Measurements from ENCODE around the gene SNX32. TPM values are rescaled to one million over a fixed set of nuclear protein-coding genes. Genes with fewer than 3 reads are reported as not detected.

The SNX32 gene
- total RNA-seq, 1 experiment from 2014 or later, result not detected

DNA sequence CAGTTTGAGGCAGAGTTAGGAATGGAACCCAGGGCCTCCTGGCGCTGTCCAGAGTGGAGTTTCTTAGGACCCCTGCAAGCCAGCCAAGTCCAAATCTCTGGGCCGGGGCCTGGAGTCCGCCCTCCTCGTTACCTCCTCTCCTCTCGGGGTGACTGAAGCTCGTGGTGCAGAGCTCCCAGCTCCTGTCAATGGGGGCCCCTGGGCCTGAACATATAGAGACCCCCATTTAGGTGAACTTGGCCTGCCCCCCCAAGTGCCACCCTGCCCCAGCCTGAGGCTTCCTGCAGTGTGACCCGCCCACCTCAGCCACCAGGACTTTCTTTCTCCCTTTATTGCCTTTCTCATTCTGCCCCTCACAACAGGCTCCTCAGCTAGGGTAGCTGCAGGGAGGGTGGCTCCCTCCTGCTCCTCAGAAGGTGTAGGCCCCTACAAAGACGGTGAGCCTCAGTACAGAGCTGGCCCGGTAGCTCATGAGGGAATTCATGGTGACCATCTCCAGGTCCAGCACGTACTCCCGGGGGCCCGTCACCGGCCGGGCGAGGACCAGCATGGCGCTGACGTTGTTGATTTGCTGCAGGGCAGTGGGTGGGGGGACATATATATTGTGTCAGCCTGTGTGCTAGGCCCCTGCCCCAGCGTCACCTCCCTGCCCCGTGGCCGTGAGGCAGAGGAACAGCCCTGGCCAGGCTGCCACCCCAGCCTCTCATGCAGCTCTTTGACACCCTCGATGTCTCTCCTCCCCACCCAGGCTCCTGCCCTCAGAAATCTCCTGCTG is 32.9 kb downstream of the SNX32 start:
- no peak for DNase-seq (ENCODE audit: low read depth)

GRCh38 chr11:65867284-65868071 is 33.7 kb downstream of the SNX32 start:
- DNase-seq (ENCODE audit: low read depth), result no peak

DNA sequence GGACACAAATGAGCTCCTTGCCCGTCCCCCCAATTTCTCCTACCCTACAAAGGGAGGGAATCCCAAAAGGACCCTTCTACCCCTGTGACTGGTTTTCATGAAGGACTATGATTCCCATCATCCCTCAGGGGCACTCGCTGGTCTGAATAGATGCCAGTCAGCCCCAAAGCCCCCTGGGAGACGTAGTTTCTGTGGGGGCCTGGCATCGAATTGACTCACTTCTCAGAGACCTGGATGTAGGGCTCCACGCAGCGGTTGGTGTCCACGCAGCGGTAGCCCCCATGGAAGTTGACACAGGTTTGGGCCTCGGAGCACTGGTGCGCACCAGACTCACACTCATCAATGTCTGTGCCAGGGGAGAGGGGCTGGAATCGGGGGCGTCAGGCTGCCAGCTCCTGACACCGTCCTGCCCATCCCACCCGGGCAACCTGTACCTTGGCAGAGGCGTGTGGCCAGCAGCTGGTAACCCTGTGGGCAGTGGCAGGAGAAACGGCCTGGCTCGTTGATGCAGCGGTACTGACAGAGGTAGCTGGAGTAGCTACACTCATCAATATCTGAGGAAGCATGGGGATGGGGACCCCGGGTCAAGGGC is 34.4 kb downstream of the SNX32 start:
- DNase-seq (ENCODE audit: low read depth), result no peak

DNA sequence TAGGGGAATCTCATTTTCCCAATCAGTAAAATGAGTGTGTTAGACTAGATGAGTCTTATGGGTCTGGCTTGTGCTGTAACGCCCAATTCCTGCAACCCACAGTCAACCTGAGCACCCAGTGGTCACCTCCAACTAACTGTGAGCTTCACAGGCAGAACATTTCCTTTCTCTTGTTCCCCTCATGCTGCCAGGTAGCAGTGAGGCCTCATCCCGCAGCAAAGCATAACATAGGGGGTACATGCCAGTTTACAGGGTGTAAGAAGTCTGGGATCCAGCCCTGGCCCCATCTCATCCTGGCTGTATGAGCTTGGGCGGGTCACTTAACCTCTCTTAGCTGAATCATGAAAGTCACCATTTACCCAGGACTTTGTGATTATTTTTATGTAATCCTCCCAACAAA is 35.1 kb downstream of the SNX32 start:
- no peak for DNase-seq (ENCODE audit: low read depth)

- no peak for DNase-seq (ENCODE audit: low read depth)
These were observed 36.0 kb downstream of the SNX32 start for GRCh38 chr11:65869643-65870306.

DNA sequence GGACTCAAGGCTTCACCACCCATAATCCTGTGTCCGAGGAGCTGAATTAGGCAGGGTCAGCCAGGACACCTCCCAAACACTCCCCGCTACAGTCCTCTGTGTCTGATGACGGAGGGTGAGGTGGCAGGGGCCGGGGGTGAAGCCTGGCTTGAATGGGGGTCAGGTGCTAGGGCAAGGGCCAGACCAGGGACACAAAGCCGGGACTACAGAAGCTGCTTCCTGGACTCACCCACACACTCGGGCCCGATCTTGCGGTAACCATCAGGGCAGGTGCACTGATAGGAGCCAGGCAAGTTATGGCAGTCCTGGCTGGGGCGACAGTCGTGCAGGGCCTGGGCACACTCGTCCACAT is 36.5 kb downstream of the SNX32 start:
- DNase-seq (ENCODE audit: low read depth), result no peak

DNA sequence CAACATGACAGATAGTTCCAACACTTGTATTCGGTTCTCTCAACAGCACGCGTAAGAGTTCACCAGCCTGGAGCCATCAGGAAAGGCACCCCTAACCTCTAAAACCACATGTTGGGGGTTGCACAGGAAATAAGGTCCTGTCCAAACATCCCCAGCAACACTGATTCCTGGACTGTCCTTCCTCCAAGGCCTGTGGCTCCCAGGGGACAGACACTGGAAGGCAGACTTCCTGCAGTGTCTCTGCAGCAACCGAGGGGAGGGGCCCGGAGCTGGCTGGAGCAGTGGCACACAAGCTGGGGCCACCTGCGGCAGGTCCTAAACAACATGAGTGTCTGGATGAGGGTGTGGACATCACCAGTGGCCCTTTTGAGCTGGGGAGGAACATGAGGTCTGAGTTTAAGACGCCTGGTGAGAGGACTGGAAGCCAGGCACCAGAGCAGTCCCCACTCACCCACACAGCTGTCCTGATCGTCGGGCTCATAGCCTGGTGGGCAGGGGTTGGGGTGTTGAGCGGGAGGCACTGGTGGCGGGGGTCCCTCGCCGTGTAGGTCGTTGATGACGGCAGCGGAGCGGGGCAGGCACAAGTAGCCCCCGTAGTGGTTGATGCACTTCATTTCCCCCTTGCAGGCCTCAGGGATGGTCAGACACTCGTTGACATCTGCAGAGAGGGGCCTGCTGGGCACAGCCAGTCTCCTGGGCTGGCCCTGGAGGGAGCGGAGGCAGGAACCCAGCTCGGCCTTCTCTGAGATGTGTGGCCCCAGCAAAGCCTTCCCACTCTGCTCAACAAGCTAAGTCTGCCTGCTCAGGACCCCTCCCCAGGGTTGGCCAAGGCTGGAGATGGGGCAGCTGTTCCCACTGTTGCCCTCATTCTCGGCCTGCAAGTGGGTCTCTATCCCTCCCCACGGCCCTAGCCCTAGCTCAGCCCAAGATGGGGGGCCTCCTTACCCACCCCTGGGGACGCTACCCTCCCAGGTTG is 37.2 kb downstream of the SNX32 start:
- DNase-seq (ENCODE audit: low read depth), result no peak

GRCh38 chr11:65871811-65872548 is 38.2 kb downstream of the SNX32 start:
- no peak for DNase-seq (ENCODE audit: low read depth)

DNA sequence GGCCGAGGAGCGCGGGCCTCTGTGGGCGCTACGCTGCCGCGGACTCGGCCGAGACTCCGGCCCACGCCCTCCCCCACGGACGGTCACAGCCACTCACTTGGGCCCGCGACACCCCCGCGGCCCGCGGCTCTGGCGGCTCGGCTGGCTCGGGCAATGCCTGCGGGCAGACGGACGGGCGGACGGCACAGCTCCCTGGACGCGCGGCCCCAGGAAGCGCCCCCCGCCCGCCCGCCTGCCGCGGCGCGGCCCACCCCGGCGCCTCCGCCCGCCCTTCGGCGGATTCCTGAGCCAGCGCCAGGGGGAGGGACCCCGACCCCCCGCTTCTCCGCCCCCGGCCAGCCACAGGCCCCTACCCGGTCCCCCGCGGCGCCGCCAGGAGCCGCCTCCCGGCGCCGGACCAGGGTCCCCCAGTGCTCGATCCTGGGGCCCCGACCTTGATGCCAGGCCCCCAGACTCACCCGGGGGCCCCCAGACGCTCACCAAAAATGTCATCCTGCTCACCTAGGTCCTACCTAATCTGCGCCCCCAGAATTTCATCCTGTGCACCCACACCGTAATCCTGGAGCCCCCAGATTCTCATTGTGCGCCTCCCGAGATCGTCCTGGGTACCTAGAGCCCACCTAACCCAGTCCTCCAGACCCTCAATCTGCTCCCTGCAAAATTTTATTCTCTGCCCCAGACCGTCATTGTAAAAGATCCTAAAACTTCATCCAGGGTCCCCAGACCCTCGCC is 39.0 kb downstream of the SNX32 start, which contains the start of gene EFEMP2:
EFEMP2 (minus strand) TSS at position 215 of the 732 bp plus-strand sequence. CDS start 446 bp downstream, outside the sequence.
- no peak for DNase-seq (ENCODE audit: low read depth)

GRCh38 chr11:65873318-65874156 is 39.8 kb downstream of the SNX32 start:
- DNase-seq (ENCODE audit: low read depth), result peak; percentile 91

- DNase-seq (ENCODE audit: low read depth), result no peak
These were observed 45.9 kb downstream of the SNX32 start, which contains the start of gene CTSW for GRCh38 chr11:65879617-65880016. Gene CTSW (plus strand): TSS chr11:65879837. CDS start chr11:65879855, 18 bp downstream.

- no peak for DNase-seq (ENCODE audit: low read depth)
These were observed 46.3 kb downstream of the SNX32 start for GRCh38 chr11:65880027-65880426.

DNA sequence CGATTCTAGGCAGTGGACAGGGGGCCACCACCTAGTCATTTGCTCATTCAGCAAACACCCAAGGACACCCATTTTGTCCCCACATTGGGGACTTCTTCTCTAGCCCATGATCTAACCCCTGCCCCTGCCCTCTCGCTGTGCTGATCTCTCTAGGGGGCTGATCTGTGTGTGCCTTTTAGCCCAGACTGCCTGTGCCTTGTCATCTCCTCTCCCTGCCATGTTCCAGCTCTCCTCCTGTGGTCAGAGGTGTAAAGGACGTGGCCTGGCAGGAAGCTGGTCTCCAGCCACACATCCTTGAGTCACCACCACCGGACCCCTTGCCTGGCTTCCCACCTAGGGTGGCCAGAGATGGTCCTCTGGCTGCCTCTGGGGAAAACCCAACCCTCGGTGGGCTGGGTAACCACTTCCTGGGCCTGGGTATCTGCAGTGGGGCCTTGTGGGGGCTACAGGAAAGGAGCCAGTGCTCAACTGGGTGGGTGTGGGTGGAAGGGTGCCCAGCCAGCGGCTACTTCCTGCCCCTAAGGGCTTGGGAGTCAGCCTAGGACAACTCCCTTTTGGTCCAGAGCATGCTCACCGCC is 47.2 kb downstream of the SNX32 start:
- DNase-seq (ENCODE audit: low read depth), result peak; percentile 89

DNA sequence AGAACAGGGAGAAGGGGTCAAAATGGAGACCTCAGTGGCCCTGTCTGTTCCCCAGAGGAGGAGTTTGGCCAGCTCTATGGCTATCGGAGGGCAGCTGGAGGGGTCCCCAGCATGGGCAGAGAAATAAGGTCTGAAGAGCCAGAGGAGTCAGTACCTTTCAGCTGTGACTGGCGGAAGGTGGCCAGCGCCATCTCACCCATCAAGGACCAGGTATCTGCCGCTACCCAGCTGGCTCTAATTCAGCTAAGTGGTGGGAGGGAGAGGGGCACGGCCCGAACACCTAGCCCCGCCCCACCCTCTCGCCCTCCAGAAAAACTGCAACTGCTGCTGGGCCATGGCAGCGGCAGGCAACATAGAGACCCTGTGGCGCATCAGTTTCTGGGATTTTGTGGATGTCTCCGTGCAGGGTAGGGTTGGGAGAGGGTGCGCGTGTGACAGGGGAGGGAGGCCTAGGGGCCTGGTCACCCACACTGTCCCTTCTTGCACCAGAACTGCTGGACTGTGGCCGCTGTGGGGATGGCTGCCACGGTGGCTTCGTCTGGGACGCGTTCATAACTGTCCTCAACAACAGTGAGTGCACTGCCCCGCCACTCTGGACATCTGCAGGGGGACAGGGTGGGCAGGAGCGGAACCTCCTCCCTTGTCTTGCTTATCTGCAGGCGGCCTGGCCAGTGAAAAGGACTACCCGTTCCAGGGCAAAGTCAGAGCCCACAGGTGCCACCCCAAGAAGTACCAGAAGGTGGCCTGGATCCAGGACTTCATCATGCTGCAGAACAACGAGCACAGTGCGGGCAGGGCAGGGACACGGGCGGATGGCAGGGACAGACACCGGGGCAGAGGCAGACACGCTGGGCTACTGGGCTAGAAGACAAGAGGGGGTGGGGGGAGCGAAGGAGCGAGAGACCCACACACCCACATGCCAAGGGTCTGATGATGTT is 48.6 kb downstream of the SNX32 start:
- no peak for DNase-seq (ENCODE audit: low read depth)

DNA sequence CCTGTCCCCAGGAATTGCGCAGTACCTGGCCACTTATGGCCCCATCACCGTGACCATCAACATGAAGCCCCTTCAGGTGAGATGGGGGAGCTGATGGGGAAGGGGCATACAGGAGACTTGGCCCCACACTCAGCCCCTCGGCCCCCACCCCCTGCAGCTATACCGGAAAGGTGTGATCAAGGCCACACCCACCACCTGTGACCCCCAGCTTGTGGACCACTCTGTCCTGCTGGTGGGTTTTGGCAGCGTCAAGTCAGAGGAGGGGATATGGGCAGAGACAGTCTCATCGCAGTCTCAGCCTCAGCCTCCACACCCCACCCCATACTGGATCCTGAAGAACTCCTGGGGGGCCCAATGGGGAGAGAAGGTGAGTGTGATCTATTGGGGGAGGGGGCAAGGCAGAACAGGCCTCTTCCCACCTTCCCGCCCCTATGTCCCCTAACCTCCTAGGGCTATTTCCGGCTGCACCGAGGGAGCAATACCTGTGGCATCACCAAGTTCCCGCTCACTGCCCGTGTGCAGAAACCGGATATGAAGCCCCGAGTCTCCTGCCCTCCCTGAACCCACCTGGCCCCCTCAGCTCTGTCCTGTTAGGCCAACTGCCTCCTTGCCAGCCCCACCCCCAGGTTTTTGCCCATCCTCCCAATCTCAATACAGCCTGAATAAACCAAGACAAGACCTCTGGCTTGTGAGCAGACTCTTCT is 49.4 kb downstream of the SNX32 start:
- no peak for DNase-seq (ENCODE audit: low read depth)
